Amniotic epithelial cell (primary cell): ENCODE measurements around the gene KRTAP5-5.
"Not testable (repeated sequence)": the region's sequence is repeated elsewhere in the genome, so short reads cannot be mapped to it uniquely, and the experiment has no call there.

Source experiments
- DNase-seq: peaks from one replicate; pipeline ENCODE4 v3.0.0-alpha.2; 2010; ENCODE audit warnings: low read depth

Gene KRTAP5-5

DNA sequence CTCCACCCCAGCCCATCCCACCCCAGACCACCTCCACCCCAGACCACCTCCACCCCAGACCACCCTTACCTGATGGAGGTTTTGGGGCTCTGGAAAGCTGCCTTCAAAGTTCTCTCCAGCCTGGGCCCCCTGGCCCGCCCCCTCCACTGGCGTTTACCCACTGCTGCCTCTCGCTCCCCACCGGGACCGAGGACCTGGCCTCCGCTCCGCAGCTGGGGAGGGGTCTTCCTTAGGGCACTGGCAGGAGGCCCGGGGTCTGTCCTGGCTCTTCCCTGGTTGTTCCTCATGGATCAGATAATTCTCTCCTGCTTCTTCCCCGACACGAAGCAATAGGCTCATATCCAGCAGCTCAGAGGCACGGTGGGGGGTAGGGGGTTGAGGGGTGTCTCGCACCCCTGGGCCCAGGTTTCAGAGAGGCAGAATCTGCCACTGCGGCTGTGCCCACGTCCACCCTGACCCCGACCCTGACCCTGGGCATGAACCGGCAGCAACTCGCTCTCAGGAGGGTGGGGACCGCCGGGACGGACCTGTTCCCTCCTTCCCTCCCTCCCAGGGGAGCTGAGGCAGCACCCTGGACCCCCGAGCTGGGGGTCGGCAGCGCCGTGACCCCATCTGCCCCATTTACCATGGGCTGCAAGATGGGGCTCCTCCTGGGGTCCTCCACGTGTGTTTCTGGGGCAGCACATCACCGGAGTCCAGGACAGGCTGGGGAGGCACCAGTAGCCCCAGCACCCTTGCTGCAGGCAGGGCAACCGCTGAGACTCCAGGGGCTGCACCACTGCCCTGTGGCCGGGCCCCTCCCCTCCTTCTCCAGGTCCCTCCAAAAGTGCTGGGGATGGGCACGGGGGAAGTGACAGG is 12.9 kb downstream of the KRTAP5-5 start:
- no peak for DNase-seq

DNA sequence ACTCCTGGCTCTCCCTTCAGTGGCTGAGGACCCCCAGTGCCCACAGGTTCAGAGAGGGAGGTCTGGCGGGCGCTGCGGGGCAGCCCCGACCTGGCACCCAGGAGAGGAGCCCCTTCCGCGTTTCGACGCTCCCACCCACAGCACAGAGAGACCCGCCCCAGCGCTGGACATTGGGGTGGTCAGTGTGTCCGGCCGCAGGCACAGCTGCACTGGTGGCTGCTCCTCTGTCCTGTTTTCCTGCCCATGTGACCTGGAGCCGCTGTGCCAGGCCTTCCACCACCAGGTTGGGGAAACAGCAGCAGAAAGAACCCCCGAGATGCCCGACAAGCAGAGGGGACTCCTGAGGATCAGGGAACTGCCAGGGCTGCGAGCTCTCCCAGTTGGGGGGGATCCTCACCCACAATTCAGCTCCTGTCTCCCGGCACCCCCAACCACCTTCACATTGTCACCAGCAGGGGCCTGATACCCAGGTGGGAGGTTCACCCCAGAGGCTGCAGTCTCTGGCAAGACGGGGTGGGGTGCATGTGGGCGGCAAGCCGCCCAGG is 13.6 kb downstream of the KRTAP5-5 start:
- no peak for DNase-seq

DNA sequence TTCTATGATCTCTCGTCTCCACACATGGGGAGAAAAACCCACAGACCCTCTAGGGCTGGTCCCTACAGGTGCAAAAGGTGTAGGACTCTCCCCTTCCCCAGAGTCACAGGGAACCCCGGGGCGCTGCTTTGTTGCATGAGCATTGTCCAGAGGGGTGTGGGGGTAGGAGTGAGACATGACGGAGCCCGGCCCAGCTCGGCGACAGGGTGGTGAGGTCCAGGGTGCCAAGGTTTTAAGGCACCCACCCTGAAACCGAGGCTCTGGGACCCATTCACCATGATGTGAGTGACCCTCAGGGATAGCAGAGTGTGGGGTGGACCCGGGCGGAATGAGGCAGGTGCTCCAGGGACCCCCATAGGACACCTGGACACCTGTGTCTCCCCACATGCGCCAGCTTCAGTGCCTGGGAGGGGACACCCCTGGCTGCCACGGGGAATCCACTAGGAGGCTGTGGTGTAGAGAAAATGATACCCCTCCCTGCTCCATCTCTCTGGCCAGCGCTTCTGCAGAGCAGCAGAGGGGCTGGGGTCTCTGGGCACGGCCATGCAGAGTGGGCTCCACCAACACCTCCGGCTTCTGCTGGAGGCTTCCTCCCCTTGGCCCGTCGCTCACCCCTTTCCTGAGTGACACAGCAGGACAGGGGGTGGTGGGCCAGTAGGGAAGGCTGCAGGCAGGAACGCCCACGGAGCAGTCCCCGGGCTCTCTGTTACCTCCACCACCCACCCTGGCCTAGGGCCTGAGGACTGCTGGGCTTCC is 15.2 kb downstream of the KRTAP5-5 start:
- DNase-seq = no peak

DNA sequence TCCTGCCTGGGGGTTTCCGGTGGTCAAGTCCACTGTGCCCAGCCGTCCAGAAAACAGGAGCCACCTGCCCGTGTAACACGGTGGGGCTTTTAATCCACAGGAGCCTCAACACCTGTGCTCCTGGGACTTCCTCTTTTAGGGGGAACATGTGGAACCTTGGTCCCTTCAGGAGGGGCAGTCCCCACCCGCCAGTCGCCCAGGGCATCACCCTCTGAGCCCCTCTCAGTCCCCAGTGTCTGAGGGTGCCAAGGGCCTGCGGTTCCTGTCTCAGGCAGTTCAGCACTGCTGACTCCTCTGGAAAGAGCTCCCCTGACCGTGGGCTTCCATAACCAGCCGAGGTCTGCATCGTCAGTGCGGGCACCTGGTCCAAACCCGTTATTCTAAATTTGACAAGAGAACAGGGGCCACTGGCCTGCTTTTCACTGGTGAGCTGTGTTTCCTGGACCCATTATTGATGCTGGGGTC is 15.8 kb downstream of the KRTAP5-5 start:
- no peak for DNase-seq

- not testable (repeated sequence) for DNase-seq
These were observed 17.0 kb downstream of the KRTAP5-5 start for GRCh38 chr11:1646540-1646939.

GRCh38 chr11:1647901-1648652 is 18.5 kb downstream of the KRTAP5-5 start:
- no peak for DNase-seq

GRCh38 chr11:1648653-1649420 is 19.3 kb downstream of the KRTAP5-5 start:
- no peak for DNase-seq

GRCh38 chr11:1650034-1650917 is 20.7 kb downstream of the KRTAP5-5 start:
- DNase-seq = no peak

DNA sequence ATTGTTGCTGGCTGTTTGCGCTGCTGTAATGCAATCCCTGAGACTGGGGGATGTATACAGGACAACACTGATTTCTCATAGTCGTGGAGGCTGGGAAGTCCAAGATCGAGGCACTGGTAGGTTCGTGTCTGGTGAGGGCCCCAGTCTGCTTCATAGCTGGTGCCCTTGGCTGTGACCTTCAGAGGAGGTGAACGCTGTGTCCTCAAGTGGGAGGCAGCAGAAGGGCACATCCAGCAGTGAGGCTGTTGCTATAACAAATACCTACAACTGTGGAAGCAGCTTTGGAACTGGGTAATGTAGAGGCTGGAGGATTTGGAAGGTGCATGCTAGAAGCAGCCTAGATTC is 21.3 kb downstream of the KRTAP5-5 start:
- DNase-seq = no peak

DNA sequence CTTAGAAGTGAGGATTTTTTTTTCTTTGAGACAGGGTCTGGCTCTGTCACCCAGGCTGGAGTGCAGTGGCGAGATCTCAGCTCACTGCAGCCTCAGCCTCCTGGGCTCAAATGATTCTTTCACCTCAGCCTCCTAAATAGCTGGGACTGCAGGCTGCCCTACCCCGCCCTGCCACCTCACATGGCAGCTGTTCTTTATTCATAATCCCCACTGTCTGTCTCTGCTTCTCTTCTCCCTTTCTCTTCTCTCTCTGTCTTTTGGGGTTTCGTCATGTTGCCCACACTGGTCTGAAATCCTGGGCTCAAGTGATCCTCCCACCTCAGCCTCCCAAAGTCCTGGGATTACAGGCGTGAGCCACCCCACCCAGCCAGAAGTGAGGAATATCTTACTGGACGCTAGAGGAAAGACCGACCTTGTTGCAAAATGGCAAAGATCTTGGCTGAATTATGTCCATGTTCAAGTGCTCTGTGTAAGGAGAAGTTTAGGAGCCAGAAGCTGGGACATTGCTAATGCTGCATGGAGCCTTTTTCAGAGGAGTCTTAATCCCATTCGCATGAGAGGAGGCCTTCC is 21.9 kb downstream of the KRTAP5-5 start:
- DNase-seq = no peak

DNA sequence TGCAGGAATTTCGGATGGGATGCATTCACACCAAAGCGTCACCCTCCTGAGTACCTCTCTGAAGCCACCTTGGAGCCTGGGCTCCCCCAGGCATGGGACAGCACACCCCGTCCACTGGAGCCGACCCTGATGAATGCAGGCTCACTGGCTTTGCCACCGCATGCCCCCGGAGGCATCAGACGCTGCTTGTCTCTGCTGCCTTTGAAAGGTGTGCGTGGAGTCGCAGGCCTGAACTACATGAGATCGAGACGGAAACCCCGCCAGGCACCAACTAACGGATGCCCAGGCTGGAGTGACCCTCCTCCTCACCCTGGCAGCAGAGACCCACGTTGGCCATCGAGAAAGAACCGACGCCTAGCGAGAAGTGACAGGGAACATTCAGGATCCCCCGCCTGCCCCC is 22.5 kb downstream of the KRTAP5-5 start:
- DNase-seq = no peak

GRCh38 chr11:1652442-1652770 is 22.8 kb downstream of the KRTAP5-5 start:
- no peak for DNase-seq

GRCh38 chr11:1652771-1653540 is 23.4 kb downstream of the KRTAP5-5 start:
- peak; percentile 26 for DNase-seq

- DNase-seq = no peak
These were observed 24.2 kb downstream of the KRTAP5-5 start for GRCh38 chr11:1653541-1654387.

- peak; percentile 31 for DNase-seq
These were observed 25.0 kb downstream of the KRTAP5-5 start for GRCh38 chr11:1654388-1655167.

DNA sequence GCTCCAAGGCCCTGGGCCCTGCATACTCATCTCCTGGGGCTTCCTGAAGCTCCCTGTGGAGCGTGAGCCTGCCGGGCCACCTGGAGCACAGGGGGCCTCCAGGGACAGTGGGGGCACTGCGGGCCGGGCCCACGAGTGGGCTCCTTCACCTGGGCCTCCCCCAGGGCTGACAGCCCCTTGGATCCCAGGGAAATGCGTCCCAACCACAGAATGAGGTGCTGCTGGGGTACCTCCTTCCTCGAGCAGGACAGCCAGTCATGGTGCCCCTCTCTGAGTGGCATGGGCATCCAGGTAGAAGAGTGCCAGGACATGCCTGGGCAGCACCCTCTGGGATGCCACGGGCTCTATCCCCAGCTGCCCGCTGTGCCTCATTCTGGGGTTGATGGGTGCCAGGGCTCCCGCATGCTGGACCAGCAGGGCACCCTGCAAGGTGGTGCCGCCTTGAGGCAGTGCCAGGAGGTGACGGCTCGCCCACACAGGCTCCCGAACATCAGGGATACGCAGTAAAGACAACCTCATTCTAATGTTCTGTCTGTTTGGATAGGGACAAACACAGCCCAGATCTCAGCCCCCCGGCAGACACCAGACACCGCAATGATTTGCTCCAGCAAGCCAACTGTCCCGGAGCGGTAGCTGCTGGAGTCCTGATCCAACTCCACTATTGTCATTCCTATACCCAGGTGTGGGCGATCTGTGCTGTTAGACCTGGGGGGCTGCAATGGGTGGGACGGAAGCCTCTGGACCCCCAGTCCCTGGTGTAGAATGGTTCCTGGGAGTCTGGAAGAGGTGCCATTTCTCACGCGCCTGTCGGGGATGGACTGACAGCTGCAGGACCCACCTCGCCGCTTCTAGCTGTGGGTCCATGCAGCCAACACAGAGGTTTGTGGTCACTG is 25.8 kb downstream of the KRTAP5-5 start:
- no peak for DNase-seq

DNA sequence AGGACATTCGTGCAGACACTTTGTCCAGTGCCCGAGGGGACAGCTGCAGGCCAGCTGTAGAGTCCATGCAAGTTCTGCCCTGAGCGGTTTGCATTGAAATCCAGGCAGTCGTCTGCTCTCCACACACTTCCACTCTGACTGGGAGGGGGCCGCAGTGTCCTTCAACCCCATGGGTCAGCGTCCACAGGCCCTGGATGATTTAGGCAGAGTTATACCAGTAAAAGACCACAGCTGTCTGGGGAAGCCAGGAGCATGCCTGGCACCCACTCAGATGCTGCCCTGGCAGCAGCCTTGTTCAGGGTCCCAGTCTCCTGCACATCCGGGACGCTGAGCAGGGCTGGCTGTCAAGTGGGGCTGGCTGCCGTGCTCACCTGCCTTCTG is 26.5 kb downstream of the KRTAP5-5 start:
- DNase-seq = no peak
